ENCODE results near the gene KLK6.

The KLK6 gene

GRCh38 chr19:50911206-50912101 is 57.9 kb downstream of the KLK6 start, which contains the start of gene KLK4:
KLK4 (minus strand) TSS chr19:50911395; CDS start chr19:50910738, 657 bp downstream.
- no peak within 1 kb of the TSS for H3K27ac ChIP-seq
- DNase-seq (ENCODE audit: low spot score) = no peak
- H3K4me3 ChIP-seq = no peak within 1 kb of the TSS
- no peak for TF ChIP-seq CTCF (IDR thresholded peaks at IDR 0.05)

GRCh38 chr19:50910722-50911121 is 58.7 kb downstream of the KLK6 start:
- DNase-seq (ENCODE audit: low spot score) = no peak

GRCh38 chr19:50909240-50910070 is 59.9 kb downstream of the KLK6 start:
- H3K4me3 ChIP-seq = no peak overlapping the region
- no peak for DNase-seq (ENCODE audit: low spot score)
- no peak for TF ChIP-seq CTCF (IDR thresholded peaks at IDR 0.05)
- H3K27ac ChIP-seq = no peak overlapping the region

More at GRCh38 chr19:50910722-50911121, 58.7 kb downstream of the KLK6 start:
- H3K27ac ChIP-seq = no peak overlapping the region
- no peak for TF ChIP-seq CTCF (IDR thresholded peaks at IDR 0.05)
- H3K4me3 ChIP-seq = no peak overlapping the region
